ELF-1 (cell line): Measurements from ENCODE around the gene OR6X1.

Experiments
- DNase-seq: peaks from one replicate; pipeline ENCODE4 v3.0.0-alpha.2; 2016; ENCODE audit warnings: low read depth, low spot score

Gene OR6X1

GRCh38 chr11:123754101-123754568, at the start of gene OR6X1:
OR6X1 (minus strand) TSS chr11:123754518; CDS start chr11:123754518, 0 bp downstream.
- no peak for DNase-seq

- DNase-seq: no peak
These were observed 47.4 kb upstream of the OR6X1 start for GRCh38 chr11:123801765-123802164.

GRCh38 chr11:123800036-123800435, 45.7 kb upstream of the OR6X1 start:
- no peak for DNase-seq

- no peak for DNase-seq
These were observed 45.1 kb upstream of the OR6X1 start for GRCh38 chr11:123799438-123799837.

- no peak for DNase-seq
These were observed 44.4 kb upstream of the OR6X1 start for GRCh38 chr11:123798513-123799252.

GRCh38 chr11:123798079-123798478, 43.8 kb upstream of the OR6X1 start:
- DNase-seq: no peak

- no peak for DNase-seq
These were observed 43.2 kb upstream of the OR6X1 start for GRCh38 chr11:123797541-123797940.

GRCh38 chr11:123797114-123797513, 42.8 kb upstream of the OR6X1 start:
- DNase-seq: no peak

GRCh38 chr11:123796226-123796625, 41.9 kb upstream of the OR6X1 start:
- DNase-seq: no peak

- no peak for DNase-seq
These were observed 29.2 kb upstream of the OR6X1 start for GRCh38 chr11:123783536-123783935.

- DNase-seq: no peak
These were observed 24.2 kb upstream of the OR6X1 start for GRCh38 chr11:123778511-123778910.

- DNase-seq: no peak
These were observed 21.6 kb upstream of the OR6X1 start for GRCh38 chr11:123775715-123776549.

GRCh38 chr11:123775289-123775688, 21.0 kb upstream of the OR6X1 start:
- peak; percentile 25 for DNase-seq

- no peak for DNase-seq
These were observed 19.6 kb upstream of the OR6X1 start for GRCh38 chr11:123773959-123774358.

GRCh38 chr11:123773026-123773425, 18.7 kb upstream of the OR6X1 start:
- no peak for DNase-seq

GRCh38 chr11:123771664-123772063, 17.3 kb upstream of the OR6X1 start:
- DNase-seq: no peak

GRCh38 chr11:123770712-123771111, 16.4 kb upstream of the OR6X1 start:
- no peak for DNase-seq

GRCh38 chr11:123765601-123766000, 11.3 kb upstream of the OR6X1 start:
- no peak for DNase-seq

- DNase-seq: no peak
These were observed 8.1 kb upstream of the OR6X1 start for GRCh38 chr11:123762422-123762821.

GRCh38 chr11:123760894-123761293, 6.6 kb upstream of the OR6X1 start:
- no peak for DNase-seq

GRCh38 chr11:123757976-123758375, 3.7 kb upstream of the OR6X1 start:
- DNase-seq: no peak

GRCh38 chr11:123755813-123756212, 1.5 kb upstream of the OR6X1 start:
- DNase-seq: no peak

GRCh38 chr11:123755344-123755743, 1.0 kb upstream of the OR6X1 start:
- DNase-seq: no peak
